GM19463 (cell line): ENCODE results near the gene PPP6C.

Source experiments
- ATAC-seq: cut with Tn5 transposase; IDR thresholded peaks from one replicate; pipeline ENCODE4 v1.9.1; 2021; ENCODE audit warnings: mild to moderate bottlenecking, moderate library complexity; ENCODE audit not compliant: unreplicated experiment

Gene PPP6C

GRCh38 chr9:125099816-125100215 lies 89.8 kb downstream of the PPP6C start:
- no peak for ATAC-seq
